Effector CD4-positive, alpha-beta T cell (primary cell): ENCODE results near the gene YAP1.

Experiments
- DNase-seq: peaks from one replicate; pipeline ENCODE4 v3.0.0-alpha.2; 2020

The YAP1 gene

GRCh38 chr11:102117472-102118113 lies 7.3 kb downstream of the YAP1 start:
- DNase-seq = no peak

- no peak for DNase-seq
Measured at GRCh38 chr11:102118937-102119336, 8.7 kb downstream of the YAP1 start.

- no peak for DNase-seq
Measured at GRCh38 chr11:102119997-102120396, 9.8 kb downstream of the YAP1 start.

GRCh38 chr11:102120437-102120973 lies 10.3 kb downstream of the YAP1 start:
- no peak for DNase-seq

GRCh38 chr11:102121329-102121728 lies 11.1 kb downstream of the YAP1 start:
- no peak for DNase-seq

GRCh38 chr11:102134597-102134996 lies 24.4 kb downstream of the YAP1 start:
- DNase-seq = no peak

- no peak for DNase-seq
Measured at GRCh38 chr11:102135256-102135655, 25.0 kb downstream of the YAP1 start.

GRCh38 chr11:102138223-102138622 lies 28.0 kb downstream of the YAP1 start:
- no peak for DNase-seq

- DNase-seq = no peak
Measured at GRCh38 chr11:102138670-102139069, 28.4 kb downstream of the YAP1 start.

- no peak for DNase-seq
Measured at GRCh38 chr11:102139081-102139498, 28.8 kb downstream of the YAP1 start.

GRCh38 chr11:102142333-102142732 lies 32.1 kb downstream of the YAP1 start:
- DNase-seq = no peak

- no peak for DNase-seq
Measured at GRCh38 chr11:102143867-102144266, 33.6 kb downstream of the YAP1 start.

GRCh38 chr11:102144357-102145355 lies 34.4 kb downstream of the YAP1 start:
- no peak for DNase-seq

- DNase-seq = no peak
Measured at GRCh38 chr11:102147015-102147414, 36.8 kb downstream of the YAP1 start.

- DNase-seq = no peak
Measured at GRCh38 chr11:102147632-102148031, 37.4 kb downstream of the YAP1 start.

GRCh38 chr11:102148059-102148458 lies 37.8 kb downstream of the YAP1 start:
- no peak for DNase-seq

- DNase-seq = no peak
Measured at GRCh38 chr11:102151784-102152525, 41.7 kb downstream of the YAP1 start.

GRCh38 chr11:102153082-102153481 lies 42.8 kb downstream of the YAP1 start:
- DNase-seq = no peak

GRCh38 chr11:102154806-102155205 lies 44.6 kb downstream of the YAP1 start:
- no peak for DNase-seq

GRCh38 chr11:102155676-102156075 lies 45.4 kb downstream of the YAP1 start:
- no peak for DNase-seq

GRCh38 chr11:102157219-102157618 lies 47.0 kb downstream of the YAP1 start:
- DNase-seq = no peak

- no peak for DNase-seq
Measured at GRCh38 chr11:102158164-102158735, 48.0 kb downstream of the YAP1 start.

GRCh38 chr11:102163368-102163767 lies 53.1 kb downstream of the YAP1 start:
- no peak for DNase-seq
